Right renal pelvis (tissue), 4 donors: ENCODE results near the gene UQCRHL. TPM values are rescaled to one million over a fixed set of nuclear protein-coding genes. Genes with fewer than 3 reads are reported as not detected.
"Not testable (repeated sequence)": the region's sequence is repeated elsewhere in the genome, so short reads cannot be mapped to it uniquely, and the experiment has no call there.

Experiments used
- DNase-seq, 4 donors: peaks; one replicate each; pipeline ENCODE4 v3.0.0-alpha.2; 2013; ENCODE audit warnings: low read depth in 4 of 4, low spot score in 3 of 4, missing footprints in 1 of 4
- polyA plus RNA-seq, 4 donors: library from polyadenylated mRNA; unstranded; fragments of 120-200 nt; gene quantifications; one replicate each; pipeline ENCODE4 v1.2.1, GENCODE V29; 2013; ENCODE audit not compliant: insufficient read length in 4 of 4

UQCRHL gene
- polyA plus RNA-seq, 4 donors, result 0.90 to 1.9 (median 1.5) TPM

DNA sequence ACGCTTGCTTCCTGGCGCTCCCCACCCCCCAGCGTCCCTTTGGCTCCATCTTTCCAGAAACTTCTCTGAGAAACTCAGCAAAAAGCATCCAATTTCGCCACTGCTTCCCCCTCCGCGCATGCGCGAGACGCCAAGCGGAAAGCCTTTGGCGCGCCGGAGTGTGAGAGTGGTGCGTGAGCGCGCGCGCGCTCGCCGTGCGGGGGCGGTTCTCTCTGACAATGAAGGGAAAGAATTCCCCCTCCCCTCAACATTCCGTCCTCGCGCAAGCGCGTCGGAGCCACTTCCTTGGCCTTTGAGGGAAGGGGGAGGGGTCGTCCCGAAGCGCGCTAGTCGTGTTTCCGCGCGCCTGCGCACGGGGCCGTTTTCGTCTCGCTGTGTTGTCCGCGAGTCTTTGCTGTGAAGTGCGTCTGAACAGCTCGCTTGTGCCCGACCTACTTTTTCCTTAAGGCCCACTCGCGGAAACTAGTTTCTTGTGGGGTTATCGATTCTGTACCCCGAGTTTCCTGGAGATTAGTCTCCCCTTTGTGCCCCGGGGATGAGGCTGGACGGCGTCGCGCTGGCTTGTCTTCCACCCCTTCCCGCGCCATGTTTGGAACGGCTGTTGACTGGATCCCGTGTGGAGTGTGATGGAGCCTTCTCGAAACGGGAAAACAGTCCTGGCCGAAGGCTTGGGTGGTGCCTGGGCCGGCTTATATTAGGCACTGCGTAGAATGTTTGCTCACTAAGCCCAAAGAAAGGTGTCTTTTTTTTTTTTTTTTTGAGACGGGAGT lies 28.5 kb upstream of the UQCRHL start:
- DNase-seq, result peak; percentile 99 to 100 (median 99)

DNA sequence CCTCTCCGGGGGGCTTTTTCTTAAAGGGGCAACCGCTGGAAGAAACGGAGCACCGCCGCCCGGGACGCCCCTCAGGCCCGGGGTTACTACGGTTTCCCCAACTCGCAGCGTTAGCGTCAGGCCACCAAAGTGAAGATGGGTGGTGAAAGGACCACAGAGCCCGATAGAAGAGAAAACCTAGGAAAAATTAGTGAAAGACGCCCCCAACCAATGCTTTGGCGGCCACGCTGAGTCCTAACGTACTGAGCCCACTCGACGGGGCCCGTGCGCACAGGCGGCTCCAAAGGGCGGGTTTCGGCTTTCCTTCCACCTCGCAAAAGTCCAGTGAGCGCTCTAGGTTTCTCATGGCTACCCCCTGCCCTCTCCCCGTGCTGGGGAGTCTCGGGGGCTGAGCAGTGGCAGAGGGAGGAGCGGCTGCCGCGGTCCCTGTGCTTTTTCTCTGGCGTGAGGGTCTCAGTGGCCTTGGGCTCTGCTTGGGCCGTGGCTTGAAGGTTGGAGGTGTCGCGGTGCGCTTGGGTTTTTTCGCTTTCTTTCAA lies 27.8 kb upstream of the UQCRHL start:
- DNase-seq, result no peak

DNA sequence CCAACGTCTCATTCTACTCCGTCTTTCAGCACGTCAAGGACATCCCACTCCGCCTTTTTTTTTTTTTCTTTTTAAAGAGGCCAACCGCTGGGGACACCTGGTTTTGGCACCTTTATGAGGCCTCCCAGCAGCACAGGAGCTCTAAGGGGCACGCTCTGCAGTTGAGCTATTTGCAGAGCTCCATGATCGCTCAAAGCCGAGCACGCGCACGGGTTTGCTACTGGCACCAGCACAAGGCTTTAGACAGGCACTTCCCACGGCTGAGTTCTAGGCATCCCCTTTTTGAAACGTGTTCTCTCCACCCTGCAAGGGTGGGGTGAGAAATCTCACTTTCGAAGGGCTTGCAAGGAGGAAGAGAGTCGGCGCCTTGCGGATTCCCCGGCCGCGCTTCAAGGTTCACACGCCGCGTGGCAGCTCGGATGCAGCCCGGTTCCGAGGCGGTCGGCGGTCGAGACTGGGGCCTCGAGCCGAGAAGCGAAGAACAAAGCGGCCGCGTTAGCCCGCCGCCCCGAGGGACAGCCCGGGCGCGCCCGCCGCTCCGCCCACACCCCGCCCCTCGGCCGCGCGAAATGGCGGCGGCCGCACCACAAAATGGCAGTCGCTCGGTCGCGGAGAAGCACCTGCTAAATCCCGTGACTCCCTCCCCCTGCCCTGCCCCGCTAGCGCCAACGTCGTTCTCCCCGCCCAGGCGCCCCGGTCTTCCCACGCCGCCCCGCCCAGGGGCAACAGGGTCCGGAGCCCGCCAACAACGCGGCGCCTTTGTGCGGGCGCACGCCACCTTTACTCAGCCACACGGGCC lies 27.2 kb upstream of the UQCRHL start:
- peak; percentile 91 to 94 (median 93) for DNase-seq

DNA sequence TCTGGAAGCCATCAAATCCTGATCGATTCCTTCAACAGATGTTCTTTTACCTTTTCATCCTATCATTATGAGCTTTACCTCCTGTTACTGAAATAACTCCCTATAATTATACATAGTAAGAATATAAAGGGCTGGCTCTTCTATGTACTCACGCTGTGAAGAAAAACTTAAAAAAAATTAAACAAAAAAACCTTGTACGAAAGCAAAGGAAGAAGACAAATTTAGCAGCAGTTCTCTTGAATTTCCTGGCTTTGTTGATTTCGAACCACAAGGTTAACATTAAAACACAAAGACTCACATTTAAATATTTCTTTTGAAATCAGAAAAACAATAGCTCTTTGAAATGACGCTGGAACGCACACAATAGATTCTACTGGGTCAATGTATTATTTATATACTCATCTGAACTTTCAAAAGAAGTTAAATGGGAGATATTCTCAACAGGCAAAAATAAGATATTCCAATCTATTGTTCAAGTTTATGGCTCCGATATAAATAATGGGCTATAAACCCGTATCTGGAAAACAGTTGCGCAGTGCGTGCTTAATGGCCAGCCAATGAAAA lies 26.5 kb upstream of the UQCRHL start:
- no peak for DNase-seq

DNA sequence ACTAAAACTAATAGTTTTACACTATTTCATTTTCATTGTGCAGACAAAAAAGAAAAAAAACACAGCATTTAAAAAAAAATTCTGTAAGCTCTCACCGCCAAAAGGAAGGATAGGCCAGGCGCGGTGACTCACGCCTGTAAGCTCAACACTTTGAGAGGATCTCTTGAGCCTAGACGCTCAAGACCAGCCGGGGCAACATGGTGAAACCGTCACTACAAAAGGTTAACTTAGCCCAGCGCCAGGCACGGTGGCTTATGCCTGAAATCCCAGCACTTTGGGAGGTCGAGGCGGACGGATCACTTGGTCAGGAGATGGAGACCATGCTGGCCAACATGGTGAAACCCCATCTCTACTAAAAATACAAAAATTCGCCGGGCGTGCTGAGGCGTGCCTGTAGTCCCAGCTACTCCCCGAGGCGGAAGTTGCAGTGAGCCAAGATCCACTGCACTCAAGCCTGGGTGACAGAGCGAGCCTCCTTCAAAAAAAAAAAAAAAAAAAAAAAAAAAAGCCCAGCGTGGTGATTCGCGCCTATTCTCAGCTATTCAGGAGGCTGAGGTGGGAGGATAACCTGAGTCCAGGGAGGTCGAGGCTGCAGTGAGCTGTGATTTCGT lies 25.7 kb upstream of the UQCRHL start:
- DNase-seq, result no peak

DNA sequence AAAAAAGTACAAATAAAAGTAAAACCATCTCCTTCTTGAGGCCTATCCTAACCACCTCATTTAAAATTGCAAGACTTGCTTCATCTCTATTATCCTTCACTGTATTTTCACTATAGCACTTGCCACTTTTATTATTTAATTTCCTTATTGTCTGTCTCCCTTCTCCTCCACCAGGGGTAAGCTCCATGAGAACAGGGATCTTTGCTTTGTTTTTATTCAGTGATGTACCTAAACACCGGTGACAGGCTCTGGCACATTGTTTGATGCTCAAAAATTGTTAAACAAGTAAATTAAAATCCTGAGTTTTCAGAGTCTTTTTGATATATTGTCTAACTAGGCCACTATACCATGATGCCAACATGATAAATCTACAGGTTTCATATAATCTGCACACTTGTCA lies 22.8 kb upstream of the UQCRHL start:
- DNase-seq, result no peak

DNA sequence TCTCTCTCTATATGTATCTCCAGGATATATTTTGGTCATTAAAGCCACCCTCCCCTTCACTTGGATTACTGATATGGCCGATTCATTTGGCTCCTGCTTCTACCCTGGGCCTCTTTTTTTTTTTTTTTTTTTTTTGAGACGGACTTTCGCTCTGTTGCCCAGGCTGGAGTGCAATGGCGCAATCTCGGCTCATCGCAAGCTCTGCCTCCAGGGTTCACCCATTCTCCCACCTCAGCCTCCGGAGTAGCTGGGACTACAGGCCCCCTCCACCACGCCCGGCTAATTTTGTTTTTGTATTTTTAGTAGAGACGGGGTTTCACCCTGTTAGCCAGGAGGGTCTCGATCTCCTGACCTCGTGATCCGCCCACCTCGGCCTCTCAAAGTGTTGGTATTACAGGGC lies 21.5 kb upstream of the UQCRHL start:
- DNase-seq, result not testable (repeated sequence)

DNA sequence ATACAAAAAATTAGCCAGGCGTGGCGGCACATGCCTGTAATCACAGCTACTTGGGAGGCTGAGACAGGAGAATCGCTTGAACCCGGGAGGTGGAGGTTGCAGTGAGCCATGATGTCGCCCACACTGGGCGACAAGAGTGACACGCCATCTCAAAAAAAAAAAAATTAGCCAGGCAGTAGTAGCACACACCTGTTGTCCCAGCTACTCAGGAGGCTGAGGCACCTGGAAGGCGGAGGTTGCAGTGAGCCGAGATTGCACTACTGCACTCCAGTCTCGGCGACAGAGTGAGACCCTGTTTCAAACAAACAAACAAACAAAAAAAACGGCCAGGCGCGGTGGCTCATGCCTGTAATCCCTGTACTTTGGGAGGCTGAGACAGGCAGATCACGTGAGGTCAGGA lies 20.1 kb upstream of the UQCRHL start:
- not testable (repeated sequence) for DNase-seq

DNA sequence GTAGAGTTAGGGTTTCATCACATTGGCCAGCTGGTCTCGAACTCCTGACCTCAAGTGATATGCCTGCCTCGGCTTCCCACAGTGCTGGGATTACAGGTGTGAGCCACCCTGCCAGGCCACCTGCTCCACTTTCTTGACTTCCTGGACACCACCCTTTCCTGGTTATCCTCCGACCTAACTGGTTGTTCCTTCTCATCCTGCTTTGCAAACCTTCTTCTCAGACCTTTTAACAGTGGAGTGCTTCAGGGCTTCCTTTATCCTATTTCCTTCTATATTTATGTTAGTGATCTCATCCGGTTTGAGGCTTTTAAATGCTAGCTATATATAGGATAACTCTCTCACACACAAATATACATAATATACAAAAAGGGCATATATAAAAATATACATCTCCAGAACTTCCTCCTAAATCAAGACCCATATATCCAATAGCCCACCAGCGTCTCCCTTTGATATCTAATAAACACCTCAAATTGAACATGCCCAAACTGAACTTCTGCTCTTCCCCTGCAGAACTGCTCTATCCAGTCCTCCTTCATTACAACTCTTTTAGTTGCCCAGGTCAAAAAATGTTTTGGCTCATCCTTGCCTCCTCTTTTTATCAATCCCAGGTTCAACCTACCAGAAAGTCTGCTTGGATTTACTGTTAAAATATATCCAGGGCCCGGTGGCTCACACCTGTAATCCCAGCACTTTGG lies 19.5 kb upstream of the UQCRHL start:
- no peak for DNase-seq

DNA sequence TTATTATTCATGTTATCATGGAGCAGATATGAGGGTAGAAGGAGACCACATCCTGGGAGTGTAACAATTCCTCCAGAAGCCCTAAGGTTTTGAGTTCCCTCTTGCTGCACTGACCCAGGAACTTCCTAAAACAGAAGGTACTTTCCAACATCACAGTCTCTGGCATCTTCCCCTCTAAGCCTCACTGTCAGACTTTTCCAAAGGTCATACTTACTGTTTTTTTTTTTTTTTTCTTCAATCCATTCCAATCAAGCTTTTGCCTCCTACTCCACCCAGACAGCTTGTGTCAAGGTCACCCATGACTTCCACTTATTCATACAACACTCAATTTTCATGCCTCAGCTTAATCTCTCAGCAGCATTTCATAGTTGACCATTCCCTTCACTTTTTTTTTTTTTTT lies 18.4 kb upstream of the UQCRHL start:
- no peak for DNase-seq

DNA sequence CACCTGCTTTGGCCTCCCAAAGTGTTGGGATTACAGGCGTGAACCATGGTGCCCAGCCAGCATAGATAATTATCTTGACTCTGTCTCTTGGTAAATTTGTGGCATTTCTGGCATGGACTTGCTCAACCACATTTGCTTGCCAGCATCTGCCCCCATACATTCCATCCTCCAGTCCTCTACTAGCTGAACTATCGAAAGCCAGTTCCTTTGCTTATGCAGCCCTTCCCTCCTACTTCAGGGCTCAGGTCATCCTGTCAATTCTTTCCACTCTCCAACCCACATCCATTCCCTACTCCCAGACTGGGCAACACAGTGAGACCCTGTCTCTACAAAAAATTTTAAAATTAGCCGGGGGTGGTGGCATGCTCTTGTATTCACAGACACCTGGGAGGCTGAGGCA lies 13.0 kb upstream of the UQCRHL start:
- DNase-seq, result no peak

DNA sequence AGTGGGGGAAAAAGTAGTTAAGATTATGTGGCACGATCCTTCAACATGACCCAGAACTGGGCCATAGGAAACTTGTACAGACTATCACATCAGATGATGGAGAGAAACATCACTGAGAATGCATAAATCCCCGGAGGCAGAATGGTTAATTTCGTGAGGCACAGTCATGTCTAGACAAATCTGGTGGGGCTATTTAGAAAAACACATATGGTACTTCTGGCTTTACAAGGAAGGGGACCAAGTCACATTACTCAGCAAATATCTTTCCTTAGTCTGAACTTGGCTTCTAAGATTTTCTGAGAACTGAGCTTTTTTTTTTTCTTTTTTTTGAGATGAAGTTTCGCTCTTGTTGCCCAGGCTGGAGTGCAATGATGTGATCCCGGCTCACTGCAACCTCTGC lies 9.2 kb upstream of the UQCRHL start:
- DNase-seq, result no peak

DNA sequence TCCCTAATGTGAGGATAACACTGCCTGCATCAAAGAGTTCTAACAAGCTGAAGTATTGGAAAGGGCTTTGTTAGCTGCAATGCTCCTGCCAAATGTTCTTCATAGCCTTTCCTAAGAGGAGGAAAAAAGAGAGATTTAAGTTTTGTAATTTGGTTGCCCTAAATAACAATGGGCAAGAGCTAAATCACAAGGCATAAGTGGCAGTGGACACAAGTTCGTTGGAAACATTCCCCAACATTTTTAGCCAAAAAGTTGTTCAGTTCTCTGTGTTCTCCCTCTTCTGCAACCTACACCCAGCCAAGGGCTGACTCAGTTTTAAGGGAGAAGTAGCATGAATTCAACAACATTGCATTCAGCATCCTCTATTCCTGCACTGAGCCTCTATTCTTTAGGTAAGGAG lies 2.6 kb upstream of the UQCRHL start:
- no peak for DNase-seq

DNA sequence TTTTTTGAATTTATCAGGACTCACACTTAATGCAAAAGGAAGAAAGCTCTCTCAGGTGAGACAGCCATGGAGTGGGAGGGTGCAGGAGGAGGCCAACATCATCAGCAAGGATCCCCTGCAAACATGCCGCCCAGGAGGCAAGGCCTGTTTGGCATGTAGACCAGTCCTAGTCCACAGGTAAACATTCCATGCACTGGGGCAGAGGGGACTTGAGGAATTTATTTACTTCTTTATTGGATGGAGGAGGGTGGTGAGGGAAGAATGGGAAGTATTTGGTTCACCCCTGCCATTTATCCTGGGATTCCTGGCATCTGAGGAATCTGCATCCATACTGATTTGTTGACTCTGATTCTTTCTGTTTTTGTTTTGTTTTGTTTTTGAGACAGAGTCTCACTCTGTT lies 1.5 kb upstream of the UQCRHL start:
- no peak for DNase-seq

DNA sequence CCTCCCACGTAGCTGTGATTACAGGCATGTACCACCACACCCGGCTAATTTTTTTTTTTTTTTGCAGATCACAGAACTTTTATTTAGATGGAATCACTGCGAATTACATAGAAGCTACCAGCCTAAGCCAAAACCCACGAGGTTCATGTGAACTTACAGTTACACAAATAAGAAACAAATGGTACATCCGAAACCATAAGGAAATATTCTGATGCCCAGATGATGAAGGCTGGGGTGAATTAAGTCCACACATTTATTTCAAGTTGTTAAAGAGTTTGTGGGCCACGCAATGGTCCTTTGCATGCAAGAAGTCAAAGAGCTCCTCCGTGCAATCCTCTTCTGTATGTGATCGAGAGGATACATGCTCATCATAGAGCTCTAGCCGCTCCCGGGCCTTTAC lies 328 bp downstream of the UQCRHL start:
- DNase-seq, result no peak

DNA sequence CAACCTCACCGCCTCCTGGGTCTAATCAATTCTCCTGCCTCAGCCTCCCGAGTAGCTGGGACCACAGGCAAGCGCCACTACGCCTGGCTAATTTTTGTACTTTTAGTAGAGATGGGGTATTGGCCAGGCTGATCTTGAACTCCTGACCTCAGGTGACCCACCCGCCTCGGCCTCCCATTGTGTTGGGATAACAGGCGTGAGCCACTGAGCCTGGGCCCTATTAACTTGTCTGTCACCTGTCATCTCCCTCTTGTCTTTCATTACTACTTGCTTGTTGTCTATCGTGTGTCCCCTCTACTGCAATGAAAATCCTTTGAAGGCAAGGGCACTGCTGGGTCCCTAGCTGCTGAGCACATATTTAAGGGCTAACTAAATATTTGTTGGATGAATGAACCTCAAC lies 3.4 kb downstream of the UQCRHL start:
- no peak for DNase-seq

DNA sequence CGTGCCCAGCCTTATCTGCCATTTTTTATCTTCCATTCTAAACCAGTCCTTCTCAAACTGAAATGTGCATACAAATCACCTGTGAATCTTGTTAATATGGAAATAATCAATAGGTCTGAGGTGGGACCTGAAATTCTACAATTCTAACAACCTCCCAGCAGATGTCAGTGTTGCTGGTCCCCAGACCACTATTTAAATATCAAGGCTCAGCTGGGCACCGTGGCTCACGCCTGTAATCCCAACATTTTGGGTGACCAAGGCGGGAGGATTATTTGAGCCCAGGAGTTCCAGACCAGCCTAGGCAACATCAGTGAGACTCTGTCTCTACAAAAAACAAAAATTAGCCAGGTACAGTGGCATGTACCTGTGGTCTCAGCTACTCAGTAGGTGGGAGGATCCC lies 4.1 kb downstream of the UQCRHL start:
- DNase-seq, result no peak

DNA sequence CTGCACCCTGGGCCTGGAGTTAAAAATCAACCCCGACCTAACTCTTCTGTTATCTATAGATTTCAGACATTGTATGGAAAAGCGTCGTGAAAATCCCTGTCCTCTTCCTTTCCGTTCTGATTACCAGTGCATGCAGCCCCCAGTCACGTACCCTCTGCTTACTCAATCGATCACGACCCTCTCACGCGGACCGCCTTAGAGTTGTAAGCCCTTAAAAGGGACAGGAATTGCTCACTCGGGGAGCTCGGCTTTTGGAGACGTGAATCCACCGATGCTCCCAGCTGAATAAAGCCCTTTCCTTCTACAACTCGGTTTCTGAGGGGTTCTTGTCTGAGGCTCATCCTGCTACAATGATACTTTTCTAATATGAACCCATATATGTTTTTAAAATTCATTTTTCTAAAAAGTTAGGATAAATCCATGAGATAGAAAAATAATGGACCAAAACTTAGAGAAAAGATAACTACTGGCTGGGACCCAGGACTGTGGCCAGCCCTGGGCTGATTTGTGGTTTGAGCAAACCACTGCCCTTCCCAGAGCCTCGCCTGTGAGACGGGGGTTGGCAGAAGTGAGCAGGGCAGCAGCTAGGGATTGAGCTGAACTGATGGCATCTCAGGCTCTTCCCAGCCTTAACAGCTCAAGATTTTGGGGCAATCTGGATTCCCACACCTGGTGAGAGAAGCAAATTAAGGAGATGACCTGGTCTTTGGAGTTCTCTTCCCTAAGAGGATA lies 5.0 kb downstream of the UQCRHL start:
- no peak for DNase-seq

DNA sequence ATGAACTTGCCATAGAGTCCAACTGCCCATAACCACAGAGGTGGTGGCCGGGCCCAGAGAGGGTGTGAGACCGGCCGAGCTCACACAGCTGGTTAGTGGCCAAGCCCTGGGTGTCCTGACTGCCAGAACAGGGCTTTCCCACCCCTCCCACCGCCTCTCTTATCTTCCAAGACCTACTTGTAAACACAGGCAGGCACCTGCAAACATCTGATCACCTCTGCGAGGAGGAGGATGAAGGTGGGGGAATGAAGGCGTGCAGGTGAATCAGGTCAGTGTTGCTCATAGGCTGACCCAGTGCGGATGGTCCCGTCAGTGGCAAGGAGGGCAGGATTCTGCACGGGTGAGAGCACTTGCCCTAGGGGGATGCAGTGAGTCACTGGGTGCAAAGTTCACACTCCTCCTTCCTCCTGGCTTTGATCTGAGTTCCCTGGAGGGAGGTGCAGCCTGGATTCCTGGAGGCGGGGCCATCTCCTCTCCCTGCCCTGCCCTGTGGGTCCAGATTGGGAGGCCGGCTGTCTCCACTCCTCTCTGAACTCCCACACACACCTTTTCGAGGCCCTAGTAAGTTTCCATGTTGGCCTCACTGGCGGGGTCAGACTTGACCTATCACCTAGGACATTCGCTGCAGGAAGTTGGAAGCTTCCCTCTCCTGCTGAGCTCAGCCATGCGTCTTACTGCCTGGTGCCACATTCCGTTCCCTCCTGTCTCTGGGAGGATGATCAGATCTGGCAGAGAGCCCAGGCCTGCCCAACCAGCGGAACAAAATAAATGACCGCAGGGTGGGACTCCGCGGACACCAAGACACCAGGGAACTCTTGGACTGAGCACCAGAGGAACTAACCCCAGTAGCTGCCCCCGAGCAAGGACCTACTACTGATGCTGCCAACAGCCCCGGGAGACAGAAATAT lies 7.3 kb downstream of the UQCRHL start:
- DNase-seq, result peak; percentile 39 to 73 (median 58)
